ENCODE data around the gene PRTN3.
"Not testable (repeated sequence)": the region's sequence is repeated elsewhere in the genome, so short reads cannot be mapped to it uniquely, and the experiment has no call there.

PRTN3 gene

DNA sequence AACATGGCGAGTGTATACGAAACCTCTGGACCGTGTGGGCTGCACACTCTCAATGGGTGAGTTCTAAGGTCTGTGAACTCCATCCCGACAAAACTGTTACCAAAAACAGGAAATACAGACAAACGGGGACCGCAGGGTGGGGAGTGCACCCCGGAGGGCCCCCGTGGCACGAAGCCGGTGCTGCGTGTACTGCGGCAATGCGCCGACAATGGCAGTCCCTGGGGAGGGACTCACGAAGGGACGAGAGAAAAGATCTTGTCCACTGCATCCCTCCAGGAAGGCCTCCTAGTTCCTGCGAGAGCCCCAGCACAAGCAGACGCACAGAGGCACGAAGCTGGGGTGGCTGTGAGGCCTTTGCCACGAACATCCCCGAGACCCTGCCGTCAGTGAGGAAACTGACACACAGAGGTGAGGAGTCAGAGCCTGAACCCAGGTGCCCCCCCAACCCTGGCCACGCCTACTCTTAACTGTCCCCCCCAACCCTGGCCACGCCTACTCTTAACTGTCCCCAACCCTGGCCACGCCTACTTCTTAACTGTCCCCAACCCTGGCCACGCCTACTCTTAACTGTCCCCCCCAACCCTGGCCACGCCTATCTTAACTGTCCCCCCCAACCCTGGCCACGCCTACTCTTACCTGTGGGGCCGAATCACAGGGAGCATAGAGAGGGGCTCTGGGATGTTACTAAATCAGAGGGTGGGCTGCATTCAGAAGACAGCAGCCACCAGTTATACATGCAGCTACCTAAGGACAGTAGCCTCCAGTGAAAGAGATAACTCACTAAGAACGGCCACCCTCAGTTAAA lies 48.0 kb downstream of the PRTN3 start:
- no peaks in the 10 kb centered on the region for H3K27me3 ChIP-seq (ENCODE audit: insufficient read depth, low read depth)
- no peaks in the 10 kb centered on the region for H3K4me1 ChIP-seq (ENCODE audit: low read depth, poor library complexity, severe bottlenecking)
- no peak overlapping the region for H3K4me3 ChIP-seq (IDR thresholded peaks at IDR 0.05; ENCODE audit: insufficient read depth, low read depth, low read length)
- no peak overlapping the region for H3K4me2 ChIP-seq
- no peaks in the 10 kb centered on the region for H3K36me3 ChIP-seq (ENCODE audit: insufficient read depth)
- no peak overlapping the region for H3K27ac ChIP-seq
- peaks cover 9% of the 10 kb centered on the region; the same call in 1 of the 2 replicates for H3K79me2 ChIP-seq (ENCODE audit: insufficient read depth, low read depth)
- H2AFZ ChIP-seq (ENCODE audit: low read depth) = no peak overlapping the region
- H3K9ac ChIP-seq = no peak overlapping the region
- TF ChIP-seq, protein P1, sequence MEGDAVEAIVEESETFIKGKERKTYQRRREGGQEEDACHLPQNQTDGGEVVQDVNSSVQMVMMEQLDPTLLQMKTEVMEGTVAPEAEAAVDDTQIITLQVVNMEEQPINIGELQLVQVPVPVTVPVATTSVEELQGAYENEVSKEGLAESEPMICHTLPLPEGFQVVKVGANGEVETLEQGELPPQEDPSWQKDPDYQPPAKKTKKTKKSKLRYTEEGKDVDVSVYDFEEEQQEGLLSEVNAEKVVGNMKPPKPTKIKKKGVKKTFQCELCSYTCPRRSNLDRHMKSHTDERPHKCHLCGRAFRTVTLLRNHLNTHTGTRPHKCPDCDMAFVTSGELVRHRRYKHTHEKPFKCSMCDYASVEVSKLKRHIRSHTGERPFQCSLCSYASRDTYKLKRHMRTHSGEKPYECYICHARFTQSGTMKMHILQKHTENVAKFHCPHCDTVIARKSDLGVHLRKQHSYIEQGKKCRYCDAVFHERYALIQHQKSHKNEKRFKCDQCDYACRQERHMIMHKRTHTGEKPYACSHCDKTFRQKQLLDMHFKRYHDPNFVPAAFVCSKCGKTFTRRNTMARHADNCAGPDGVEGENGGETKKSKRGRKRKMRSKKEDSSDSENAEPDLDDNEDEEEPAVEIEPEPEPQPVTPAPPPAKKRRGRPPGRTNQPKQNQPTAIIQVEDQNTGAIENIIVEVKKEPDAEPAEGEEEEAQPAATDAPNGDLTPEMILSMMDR (conservative IDR thresholded peaks at IDR 0.05; ENCODE audit: low read depth, low read length) = no peak
- H4K20me1 ChIP-seq (ENCODE audit: insufficient read depth) = no peaks in the 10 kb centered on the region

DNA sequence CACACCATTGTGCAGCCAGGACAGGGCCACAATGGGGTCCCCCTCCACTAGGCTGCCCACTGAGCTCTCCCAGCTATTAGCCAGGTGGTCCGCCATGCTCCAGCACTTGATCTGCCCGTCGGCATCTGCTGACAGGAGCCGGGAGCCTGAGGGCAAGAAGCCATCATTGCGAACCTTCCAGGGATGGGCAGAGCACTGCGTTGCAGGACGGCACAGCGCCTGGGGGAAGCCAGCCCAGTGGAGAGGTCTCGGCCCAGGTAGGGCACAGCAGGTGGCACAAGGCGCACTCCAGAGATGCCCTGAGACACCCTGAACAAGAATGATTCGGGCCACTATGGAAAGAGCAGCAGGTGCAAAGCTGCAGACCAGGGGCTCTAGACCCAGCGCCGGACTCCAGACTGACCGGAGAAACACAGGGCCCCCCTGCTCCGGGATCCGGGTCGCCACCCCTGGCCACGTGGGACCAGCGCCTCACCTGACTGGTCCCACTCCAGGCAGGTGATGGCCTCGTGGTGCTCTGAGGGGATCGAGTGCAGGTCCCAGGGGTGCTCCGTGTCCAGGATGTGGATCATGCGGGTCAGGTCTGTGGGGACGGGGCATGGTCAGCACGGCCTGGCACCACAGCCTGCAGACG lies 49.0 kb downstream of the PRTN3 start:
- Histone ChIP-seq H3K4me1 (ENCODE audit: low read depth, poor library complexity, severe bottlenecking) (no peaks in the 10 kb centered on the region), H3K27ac (no peak overlapping the region), H3K79me2 (ENCODE audit: insufficient read depth, low read depth) (peaks cover 9% of the 10 kb centered on the region; the same call in 1 of the 2 replicates), H3K36me3 (ENCODE audit: insufficient read depth) (no peaks in the 10 kb centered on the region), H4K20me1 (ENCODE audit: insufficient read depth) (no peaks in the 10 kb centered on the region), H2AFZ (ENCODE audit: low read depth) (no peak overlapping the region), H3K4me2 (no peak overlapping the region), H3K4me3 (IDR thresholded peaks at IDR 0.05; ENCODE audit: insufficient read depth, low read depth, low read length) (no peak overlapping the region), H3K9ac (no peak overlapping the region), H3K27me3 (ENCODE audit: insufficient read depth, low read depth) (no peaks in the 10 kb centered on the region)
- TF ChIP-seq, protein P1 (conservative IDR thresholded peaks at IDR 0.05; ENCODE audit: low read depth, low read length) = no peak

DNA sequence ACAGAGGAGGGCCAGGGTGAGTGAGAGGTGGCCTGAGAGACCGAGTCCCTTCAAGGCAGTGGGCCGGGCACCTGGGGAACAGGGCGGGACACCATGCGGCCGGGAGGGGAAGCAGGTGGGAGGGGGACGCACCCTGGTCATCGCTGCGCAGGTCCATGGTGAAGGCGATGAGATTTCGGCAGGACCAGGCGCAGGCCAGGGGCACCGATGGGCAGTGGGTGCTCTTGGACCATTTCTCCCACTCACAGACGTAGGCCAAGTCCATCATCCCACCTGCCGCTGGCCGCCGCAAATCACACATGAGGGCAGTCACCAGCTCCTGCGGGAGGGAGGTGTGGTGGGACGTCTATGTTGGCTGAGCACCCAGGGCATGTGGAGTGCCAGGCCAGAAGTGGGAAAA lies 50.0 kb downstream of the PRTN3 start:
- no peaks in the 10 kb centered on the region for H4K20me1 ChIP-seq (ENCODE audit: insufficient read depth)
- H3K9ac ChIP-seq = no peak overlapping the region
- H3K4me2 ChIP-seq = no peak overlapping the region

DNA sequence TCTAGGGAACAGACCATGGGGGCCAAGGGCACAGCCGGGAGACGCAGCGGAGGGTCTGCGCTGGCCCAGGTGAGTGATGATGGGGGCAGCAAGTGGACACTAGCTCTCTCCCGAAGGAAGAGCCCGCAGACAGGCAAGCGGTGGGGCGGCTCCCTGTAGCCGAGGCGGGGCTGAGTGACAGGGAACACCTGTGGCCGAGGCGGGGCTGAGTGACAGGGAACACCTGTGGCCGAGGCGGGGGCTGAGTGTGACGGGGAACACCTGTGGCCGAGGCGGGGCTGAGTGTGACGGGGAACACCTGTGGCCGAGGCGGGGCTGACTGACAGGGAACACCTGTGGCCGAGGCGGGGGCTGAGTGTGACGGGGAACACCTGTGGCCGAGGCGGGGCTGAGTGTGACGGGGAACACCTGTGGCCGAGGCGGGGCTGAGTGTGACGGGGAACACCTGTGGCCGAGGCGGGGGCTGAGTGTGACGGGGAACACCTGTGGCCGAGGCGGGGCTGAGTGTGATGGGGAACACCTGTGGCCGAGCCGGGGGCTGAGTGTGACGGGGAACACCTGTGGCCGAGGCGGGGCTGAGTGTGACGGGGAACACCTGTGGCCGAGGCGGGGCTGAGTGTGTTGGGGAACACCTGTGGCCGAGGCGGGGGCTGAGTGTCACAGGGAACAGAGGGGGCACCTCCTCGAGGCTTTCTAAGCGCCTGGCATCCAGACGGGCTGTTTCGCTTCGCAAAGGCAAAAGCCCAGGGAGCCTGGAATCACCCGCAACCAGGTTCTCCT lies 50.8 kb downstream of the PRTN3 start:
- not testable (repeated sequence) for H3K27ac ChIP-seq

More for the DNA sequence above, 50.0 kb downstream of the PRTN3 start:
- Histone ChIP-seq H3K4me3 (IDR thresholded peaks at IDR 0.05; ENCODE audit: insufficient read depth, low read depth, low read length) (no peak overlapping the region), H3K36me3 (ENCODE audit: insufficient read depth) (no peaks in the 10 kb centered on the region), H3K27me3 (ENCODE audit: insufficient read depth, low read depth) (no peaks in the 10 kb centered on the region), H3K4me1 (ENCODE audit: low read depth, poor library complexity, severe bottlenecking) (no peaks in the 10 kb centered on the region), H3K27ac (no peak overlapping the region), H3K79me2 (ENCODE audit: insufficient read depth, low read depth) (peaks cover 9% of the 10 kb centered on the region; the same call in 1 of the 2 replicates), H2AFZ (ENCODE audit: low read depth) (no peak overlapping the region)
- TF ChIP-seq, protein P1 (conservative IDR thresholded peaks at IDR 0.05; ENCODE audit: low read depth, low read length) = no peak

More for the DNA sequence above, 50.8 kb downstream of the PRTN3 start:
- H4K20me1 ChIP-seq (ENCODE audit: insufficient read depth); H3K4me3 ChIP-seq (IDR thresholded peaks at IDR 0.05; ENCODE audit: insufficient read depth, low read depth, low read length); H3K36me3 ChIP-seq (ENCODE audit: insufficient read depth); H2AFZ ChIP-seq (ENCODE audit: low read depth); H3K79me2 ChIP-seq (ENCODE audit: insufficient read depth, low read depth); H3K27me3 ChIP-seq (ENCODE audit: insufficient read depth, low read depth); H3K4me1 ChIP-seq (ENCODE audit: low read depth, poor library complexity, severe bottlenecking): not testable (repeated sequence)
- H3K9ac ChIP-seq = peak overlapping the region; percentile 67; the same call in 1 of the 2 replicates
- H3K4me2 ChIP-seq = peak overlapping the region; percentile 91

All from KMS-11 (cell line).